GM18498 (cell line): ENCODE measurements around the gene TBC1D2B.
A peak's percentile ranks its signal among the peaks of the same experiment; 100 is the strongest.

Experiments
- ATAC-seq: cut with Tn5 transposase; IDR thresholded peaks from one replicate; pipeline ENCODE4 v1.9.1; 2021; ENCODE audit warnings: mild to moderate bottlenecking, moderate library complexity; ENCODE audit not compliant: unreplicated experiment

Gene TBC1D2B

DNA sequence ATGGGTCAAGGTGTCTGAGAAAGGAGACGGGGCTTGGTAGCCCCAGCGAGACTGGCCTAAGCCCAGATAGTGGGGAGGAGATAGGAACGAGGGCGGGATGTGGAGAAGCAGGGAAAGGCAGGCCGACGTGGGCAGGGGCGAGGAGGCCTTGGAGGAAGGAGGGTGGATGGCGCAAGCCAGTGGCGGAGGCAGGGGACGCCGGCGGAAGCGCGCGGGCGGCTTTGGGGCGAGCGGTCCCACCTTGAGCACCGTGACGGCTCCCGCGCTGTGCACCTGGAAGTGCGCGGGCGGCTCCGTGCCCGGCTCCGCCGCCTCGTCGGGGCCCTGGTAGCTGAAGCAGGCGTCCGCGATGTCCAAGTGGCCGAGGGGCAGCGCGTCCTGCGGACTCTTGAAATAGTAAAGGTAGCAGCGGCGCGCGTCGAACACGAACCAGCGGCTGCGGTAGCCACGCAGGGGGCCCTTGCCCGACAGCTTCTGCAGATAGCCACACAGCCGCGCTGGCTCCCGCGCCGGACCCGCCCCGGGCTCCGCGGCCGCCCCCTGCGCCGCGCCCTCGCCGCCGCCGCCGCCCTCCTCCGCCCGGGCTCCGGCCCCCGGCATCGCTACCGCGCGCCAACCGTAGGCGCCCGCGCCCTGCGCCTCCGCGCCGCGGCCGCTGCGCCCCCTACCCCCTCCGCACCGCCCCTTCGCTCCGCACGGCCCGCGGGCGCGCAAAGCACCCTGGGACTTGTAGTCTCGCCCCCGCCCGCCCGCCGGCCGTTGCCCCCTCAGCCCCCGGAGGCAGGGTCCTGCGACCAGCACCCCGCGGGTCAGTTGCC, at the start of gene TBC1D2B:
TSS of gene TBC1D2B (minus strand) at position 659 of the 818 bp plus-strand sequence. CDS start at position 600, 59 bp downstream.
- ATAC-seq = peak; percentile 78

DNA sequence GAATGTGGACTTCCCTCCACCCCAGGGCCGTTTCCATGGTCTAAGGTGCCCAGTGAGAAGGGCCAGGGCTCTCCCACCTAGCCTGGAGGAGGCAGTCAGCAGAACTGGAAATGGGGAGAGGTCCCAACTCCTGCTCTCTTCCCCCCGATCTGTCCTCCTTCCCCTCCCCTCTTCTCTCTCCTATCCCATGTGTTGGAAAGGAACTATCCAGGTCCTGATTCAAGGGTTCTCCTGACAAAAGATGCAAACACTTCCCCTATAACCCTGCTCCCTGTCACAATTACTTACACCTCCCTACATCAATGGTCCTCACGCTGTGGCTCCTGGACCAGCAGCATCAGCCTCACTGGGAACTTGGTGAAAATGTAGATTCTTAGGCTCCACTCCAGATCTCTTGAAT, 47.8 kb upstream of the TBC1D2B start:
- no peak for ATAC-seq

DNA sequence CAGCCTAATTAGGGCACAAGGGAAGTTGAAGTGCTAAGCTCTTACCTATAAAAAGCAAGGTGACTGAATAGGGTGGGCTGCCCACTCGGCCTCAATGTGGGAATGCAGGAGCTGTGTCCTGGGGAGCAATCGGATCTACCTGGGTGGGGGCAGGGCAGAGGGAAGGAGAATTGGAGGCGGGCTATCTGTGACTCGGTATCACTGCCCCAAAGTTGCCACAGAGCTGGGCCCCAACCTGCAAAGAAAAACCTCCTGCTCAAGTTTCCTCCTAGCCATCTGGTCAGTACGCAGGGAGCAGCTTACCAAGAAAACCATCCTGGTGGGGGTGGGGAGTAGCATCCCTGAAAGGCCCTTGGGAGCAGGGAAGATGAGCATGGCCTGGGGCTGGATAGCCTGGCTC, 43.0 kb upstream of the TBC1D2B start:
- no peak for ATAC-seq

DNA sequence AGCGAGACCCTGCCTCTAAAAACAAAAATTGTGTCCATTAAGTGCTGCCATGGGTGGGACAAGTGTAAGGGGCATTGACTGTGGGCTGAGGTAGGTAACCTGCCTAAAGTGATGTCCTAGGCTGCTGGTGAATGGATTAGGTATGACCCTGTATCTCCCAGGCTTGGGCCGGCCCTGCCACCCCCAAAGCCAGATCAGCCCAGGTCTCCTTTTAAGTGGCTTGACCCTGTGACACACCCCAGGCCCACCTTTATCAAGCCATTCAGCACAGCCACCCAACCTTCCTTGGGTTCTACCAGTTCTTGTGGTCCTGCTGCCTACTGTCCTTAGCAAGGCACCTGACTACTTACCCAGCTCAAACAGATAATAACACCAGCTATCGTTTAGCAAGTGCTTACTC, 35.0 kb upstream of the TBC1D2B start:
- no peak for ATAC-seq

DNA sequence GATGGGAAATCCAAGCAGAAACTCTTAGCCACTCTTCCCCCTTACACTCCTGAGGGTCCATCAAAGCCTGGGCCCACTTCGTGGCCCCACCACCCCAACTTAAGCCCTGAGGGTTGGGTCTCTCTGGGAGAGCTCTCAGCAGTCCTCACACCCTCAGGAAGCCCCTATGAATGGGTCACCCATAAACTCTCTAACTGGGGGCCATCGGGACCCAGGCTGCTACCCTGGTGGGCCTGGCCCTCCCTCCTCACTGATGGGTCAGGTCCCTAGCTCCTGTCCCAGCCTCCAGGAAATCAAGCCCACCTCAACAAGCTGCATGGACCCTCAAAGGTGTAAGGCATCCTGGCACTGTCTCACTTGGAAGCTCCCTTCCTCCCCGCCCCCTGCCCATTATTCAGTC, 34.3 kb upstream of the TBC1D2B start:
- ATAC-seq = no peak

DNA sequence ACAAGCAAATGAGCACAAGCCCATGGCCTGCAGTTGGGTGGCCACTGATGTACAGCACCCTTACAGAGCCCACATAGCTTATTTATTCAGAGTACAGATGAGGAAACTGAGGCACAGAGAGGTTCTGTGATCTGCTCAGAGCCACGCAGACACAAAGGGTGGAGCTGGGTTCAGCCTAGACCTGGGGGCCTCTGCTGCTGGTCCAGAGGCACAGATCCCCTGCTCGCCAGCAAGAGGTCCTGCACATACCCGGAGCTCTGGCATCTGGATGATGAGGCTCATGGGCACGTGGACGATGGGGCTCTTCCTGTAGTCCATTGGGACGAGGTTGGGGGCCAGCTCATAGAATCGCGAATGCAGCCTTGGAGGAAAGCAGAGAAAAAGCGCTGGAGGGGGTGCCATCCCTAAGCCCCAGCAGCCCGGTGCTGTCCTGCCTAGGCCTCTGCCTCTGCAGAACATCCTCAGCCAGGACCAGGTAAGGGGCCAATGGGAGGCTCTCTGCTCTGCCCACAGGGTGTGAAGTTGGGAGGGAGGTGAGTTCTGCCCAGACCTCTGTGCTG, 33.5 kb upstream of the TBC1D2B start:
- no peak for ATAC-seq

DNA sequence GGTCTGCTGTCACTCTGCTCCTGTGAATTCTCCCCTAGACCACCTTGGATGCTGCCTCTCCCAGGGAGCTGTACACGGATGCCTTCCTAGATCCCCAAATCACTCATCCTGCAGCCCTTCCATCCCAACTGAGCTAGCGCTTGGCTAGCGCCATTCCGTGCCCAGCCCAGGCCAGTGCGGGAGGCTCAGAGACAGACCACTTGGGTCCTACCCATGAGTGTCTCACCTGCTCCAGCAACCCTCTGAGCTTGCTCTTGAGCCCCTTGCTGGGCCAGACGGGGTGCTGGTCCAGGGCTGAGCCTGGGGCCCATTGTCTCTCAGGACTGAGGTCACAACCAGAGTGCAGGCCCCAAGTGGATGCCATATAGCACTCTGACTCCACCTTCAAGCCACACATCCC, 32.6 kb upstream of the TBC1D2B start:
- no peak for ATAC-seq

DNA sequence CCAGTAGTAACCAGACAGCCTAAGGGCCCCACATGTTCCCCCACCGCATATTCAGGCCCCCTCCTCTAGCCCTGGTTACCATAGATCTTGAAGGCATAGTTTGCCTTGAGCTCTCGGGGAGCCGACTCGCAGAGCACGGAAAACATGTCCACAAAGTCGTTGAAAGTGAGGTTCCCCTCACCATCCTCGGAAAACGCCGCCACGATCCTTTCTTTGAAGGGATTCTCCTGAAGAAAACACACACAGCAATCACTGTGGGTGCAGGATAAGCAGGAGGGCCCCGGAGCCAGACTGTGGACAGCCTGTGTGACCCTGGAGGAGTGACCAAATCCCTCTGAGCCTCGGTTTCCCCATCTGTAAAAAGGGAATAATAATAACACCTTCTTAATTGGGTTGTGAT, 31.6 kb upstream of the TBC1D2B start:
- ATAC-seq = no peak

DNA sequence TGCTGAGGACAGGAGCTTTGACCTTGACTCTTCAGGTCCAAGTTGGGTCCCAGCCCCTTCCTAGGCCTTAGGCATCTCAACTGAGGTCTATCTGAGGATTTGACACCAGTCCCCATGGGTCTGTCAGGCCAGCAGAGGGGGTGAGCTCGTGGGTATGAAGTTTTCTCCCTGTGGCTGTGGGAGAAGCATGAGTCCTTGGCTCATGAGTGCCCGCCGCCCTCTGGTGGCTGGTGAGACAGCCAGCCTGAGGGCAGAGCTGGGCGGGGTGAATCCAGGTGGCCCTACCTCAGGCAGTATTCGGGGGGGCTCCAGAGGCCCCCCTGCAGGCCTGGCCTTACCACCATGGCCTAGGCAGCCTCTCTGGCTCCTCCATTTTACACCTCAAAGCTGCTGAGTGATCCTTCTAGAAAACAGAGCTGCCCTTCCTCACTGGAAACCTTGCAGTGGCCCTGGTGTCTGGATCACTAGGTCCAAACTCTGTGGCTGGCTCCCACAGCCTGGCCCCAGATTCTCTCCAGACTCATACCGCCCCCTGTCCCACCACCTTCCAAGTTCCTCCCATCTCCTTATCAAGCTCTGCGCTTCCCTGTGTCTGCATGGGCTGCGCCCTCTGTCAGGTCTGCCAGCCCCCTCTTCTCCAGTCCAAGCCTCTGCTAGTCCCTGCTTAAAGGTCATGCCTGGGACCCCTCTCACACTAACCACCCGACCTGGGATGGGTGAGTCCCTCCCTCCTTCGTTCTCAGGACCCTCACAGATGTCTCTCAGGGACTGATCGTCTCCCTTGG, 31.0 kb upstream of the TBC1D2B start:
- peak; percentile 51 for ATAC-seq

DNA sequence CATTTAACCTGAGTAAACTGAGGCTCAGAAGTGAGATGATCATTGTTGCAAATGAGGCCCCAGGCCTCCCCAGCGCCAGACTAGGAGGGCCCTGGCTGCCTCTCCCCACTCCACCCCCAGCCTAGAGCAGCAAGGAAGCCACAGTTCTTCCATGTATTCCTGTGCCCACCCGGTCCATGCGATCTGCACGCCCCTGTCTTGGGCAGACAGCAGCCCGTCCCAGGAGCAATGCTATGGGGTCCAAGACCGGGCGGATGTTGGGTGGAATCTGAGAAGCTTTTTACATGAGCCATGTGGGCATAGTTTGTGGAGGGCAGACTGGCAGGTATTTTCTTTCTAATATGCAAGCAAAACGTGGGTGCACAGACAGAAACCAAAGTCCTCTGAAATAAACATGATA, 30.0 kb upstream of the TBC1D2B start:
- ATAC-seq = no peak

DNA sequence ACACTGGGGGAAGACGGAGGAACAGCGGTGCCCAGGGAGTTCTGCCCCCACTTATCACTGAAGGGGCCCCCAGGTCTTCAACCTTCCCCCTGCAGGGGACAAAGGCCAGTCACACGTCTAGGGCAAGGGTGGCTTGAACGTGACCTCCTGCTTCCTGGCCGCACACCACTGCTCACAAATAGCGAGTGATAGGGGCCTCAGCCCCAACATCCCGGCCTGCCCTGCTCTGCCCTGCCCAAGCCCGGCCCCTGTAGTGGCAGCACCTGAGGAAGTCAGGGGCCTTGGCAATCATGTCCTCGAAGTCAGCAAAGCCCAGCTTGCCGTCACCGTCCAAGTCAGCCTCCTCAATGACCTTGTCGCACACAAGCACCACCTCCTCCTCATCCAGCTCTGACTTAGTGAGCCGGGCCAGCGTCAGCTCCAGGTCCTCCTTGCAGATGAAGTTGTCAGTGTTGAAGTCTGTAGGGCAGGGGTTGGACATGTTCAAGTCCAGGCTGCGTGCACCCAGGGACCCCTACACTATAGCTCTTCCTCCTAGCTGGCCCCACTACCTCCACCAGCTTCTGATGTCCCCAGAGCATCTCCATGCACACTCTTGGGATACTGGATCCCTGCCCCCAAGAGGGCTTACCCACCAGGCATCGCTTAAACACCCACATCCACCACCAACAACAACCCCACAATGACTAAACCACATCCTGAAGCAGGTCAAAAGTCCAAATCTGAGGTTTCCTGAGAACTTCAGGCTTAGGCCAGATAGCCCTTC, 28.1 kb upstream of the TBC1D2B start:
- ATAC-seq = no peak

DNA sequence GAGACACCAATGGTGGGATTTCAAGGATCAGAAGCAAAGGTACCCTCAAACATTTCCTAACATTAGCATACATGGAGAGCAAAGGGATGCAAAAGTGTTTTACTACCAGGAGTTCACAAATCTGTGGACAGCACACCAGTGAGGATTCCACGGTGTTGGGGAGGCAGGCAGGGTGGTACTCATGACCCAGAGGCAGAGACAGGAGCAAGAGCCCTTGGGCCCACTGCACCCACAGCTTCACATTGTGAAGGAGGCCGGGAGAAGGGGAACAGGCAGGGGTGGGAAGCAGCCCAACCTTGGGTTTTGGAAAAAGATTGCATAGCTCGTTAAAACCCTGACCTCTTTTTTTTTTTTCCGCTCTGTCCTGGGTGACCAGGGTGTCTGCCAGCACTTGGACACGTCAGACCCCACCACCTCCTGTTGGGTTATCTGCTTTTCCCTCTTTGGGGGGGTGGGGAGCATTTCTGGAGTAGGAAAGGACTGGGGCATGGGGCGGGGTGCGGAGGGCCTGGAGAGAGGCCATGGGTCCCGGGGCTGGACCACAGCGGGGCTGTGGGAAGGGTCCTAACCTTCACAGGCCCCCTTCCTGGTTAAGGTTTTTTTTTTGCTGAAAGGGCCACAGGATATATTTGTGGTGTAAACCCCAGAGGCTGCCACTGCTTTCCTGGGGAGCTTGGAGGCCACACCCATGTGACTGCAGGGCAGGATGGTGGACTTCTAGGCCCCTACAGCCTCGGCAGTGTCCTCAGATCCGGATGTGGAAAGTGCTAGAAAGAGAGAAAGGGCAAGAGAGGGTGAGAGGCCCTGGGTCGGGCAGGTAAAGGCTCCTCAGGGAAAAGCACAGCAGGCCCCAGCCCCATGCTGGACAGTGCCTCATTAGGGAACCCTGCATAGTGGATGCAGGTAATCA, 27.3 kb upstream of the TBC1D2B start:
- ATAC-seq = no peak

DNA sequence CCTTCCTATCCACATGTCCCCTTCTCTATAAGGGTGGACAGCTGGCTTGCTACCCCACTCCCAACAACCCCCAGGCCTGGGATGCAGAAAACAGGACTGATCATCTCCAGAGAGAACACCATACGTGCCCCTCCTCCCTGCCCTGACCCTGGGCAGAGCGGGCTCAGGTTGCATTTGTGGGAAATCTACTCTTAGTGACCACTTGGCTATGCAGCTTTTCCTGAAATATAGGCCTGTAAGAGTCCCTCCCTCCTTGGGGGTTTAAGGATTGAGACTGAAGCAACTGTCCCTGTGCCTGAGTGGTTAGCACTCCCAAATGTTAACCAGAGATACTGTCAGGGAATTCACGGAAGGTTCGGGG, 26.6 kb upstream of the TBC1D2B start:
- ATAC-seq = peak; percentile 7

DNA sequence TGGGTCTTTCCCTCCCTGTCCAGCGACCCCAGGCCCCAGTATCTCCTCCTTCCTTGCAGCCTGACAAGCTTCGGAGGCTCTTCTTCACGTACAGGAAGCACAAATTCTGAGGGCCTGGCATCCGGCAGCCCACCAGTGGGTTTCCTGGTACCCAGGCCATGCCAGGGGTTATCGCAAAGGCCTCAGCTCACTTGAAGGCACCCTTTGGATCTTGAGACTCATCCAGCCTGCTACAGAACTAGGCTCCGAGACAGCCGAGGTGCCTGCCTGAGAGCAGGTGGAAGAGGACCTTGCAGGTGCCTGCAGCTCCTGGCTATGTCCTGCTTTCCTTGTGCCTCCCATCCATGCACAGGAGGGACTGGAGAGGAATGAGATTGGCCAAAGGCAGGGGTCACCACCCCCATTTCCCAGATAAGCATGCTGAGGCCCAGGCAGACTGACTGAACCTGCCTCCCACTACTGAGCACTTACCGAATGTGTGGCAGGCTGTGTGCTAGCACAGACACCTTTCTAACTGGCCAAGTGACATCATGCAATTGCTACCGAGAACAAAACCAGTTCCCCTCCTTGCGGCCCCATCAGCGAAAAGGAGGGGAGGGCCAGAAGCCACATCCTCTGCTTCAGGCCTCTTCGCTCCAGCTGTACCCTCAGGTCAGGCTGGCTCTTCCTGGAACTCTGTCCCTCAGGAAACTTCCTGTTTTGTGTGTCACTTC, 26.1 kb upstream of the TBC1D2B start:
- ATAC-seq = peak; percentile 85

DNA sequence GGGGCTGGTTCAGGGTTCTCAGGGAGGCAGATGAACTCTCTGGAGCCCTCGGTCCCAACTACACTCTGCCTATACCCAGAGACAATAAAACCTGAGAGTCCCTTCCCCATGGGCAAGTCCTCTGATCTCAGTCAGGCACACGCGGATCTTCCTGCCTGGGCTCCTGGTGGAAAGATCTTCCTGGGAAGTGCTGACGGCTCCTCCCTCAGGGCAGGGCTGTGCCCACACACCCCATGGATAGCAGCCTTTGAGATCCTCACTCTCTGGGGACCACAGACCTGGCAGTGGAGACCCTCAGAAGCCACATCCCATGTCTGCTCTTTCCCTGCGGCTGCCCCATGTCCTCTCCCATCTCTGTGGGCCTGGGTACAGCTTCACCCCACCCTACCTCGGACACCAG, 25.2 kb upstream of the TBC1D2B start:
- no peak for ATAC-seq

DNA sequence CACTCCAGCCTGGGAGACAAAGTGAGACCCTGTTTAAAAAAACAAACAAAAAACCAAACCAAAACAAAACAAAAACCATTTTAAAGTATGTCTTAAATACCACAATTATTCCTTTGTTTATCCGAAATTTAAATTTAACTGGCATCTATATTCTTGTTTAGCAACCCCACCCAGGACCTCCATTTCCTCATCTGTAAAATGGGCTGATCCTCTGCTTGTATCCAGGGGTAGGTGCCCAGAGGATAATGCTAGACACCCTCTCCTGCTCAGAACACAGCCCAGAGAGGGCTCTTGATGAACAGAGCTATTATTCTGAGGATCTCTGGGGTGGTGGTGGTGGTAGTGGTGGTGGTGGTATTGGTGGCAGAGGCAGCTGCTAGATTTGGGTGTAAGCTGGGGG, 24.7 kb upstream of the TBC1D2B start:
- ATAC-seq = no peak

DNA sequence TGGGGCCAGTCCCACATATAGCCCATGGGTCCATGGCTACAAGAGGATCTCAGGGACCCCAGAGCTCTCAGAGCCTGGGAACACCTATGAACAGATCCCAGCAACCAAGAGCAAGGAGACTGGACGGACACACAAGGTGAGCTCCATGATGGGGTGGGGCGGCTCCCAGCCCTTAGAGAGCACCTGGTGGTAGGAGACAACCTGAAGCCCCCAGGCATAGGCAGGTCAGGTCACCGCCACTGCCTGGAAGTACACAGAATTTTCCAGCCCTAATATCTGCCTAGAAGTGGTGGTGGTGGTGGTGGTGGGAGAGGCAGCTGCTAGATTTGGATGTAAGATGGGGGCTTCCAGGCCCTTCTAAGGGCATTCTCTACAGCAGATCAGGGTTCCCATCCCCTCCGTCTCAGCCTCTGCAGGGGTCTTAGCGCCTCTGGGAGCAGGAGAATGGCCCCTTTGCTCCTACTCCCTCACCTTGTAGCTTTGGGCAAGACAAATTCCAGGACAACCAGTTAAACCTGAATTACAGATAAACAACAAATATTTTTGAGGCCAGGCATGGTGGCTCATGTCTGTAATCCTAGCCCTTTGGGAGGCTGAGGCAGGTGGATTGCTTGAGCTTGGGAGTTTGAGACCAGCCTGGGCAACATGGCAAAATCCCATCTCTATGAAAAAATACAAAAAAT, 24.1 kb upstream of the TBC1D2B start:
- ATAC-seq = no peak

DNA sequence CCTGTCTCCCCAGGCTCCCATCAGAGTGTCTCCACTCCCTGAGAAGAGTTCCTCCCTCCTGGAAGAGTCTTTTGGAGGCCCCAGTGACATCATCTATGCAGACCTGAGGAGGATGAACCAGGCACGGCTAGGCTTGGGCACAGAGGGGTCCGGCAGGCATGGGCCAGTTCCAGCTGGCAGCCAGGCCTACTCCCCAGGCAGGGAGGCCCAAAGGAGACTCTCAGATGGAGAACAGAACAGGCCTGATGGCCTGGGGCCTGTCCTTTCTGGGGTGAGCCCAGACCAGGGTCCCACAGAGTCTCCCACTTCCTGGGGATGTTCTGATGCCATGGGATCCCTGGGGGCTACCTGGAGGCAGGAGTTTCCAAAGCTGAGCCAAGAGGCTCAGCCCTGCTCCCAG, 23.4 kb upstream of the TBC1D2B start:
- no peak for ATAC-seq

DNA sequence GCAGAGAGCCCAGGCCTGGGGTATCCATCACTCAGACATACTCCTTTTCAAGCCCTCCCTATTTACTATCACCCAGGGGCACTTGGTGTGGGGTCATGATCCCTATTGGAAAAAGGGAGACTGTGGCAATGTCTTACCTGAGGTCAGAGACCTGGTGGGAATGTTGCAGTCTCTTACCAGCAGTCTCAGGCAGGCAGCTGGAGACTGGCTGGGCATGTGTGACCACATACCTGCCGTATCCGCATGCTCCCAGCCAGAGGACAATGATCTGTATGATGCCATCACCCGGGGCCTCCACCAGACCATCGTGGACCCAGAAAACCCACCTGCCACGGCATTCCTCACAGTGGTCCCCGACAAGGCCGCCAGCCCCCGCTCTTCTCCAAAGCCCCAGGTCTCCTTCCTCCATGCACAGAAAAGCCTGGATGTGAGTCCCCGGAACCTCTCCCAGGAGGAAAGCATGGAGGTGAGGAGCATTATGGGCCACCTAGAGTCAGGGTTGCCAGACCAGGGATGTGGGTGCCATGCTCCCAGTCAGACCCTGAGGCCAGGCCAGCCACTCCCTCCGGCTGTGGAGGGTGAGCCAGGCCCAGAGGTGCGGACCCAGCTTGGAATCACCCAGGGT, 20.7 kb upstream of the TBC1D2B start:
- ATAC-seq = no peak
